ENCODE measurements around the gene PREB. TPM values are rescaled to one million over a fixed set of nuclear protein-coding genes. Genes with fewer than 3 reads are reported as not detected.

PREB gene
- polyA plus RNA-seq, 2 of the 4 experiments (the other 2 are of a cell fraction), result 58.2 to 79.9 TPM

DNA sequence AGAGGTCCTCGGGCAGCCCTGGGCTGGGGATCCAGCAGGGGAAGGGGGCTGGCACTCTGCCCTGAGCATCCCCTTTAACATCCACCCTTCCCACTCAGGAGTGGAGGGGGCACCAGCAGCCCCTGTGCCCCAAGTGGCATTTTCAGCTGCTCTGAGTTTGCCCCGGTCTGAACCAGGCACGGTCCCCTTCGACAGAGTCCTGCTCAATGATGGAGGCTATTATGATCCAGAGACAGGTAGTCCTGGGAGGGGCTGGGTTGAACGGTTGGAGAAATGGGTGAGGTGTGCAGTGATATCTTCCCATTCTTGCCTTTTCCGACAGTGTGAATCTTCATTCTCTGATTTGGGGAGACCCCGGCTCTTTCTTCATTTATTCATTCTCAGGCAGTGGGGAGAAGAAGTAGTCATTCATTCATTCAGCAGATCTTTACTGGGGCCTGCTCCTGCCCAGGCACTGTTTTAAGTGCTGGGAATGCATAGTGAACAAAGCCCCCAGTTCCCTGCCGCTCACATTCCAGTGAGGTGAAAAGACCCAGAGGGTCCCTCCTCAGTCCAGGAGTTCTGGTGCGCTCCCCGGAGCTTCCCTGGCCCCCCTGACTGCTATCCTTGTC is 49.3 kb downstream of the PREB start:
- no peak for DNase-seq (ENCODE audit: low read depth in 1 of 2, low spot score in 1 of 2)
- no peak for FAIRE-seq
- no peak for ATAC-seq
- ChIA-PET POLR2A (interaction anchor here (1.0 to 1.5 kb wide), 5 partner anchors 14 to 123 kb away, joined by 3 to 8 read pairs (median 4); partner anchors contain the start of genes AGBL5 and OST4), CTCF (interaction anchor here (0.5 to 15.3 kb wide), 33 partner anchors 8 to 1377 kb away, joined by 3 to 253 read pairs (median 4); partner anchors contain the start of genes ABHD1, AGBL5 and OST4)
- Histone ChIP-seq H3K9me3 (no peaks in the 10 kb centered on the region), H3K4me1 (peaks cover 17% of the 10 kb centered on the region), H3K4me3 (peak overlapping the region; percentile 70; the same call in 2 of the 3 replicates), H3K4me2 (peak overlapping the region; percentile 81), H3K27ac (peak overlapping the region; percentile 90 to 91)
- TF ChIP-seq TP53 (CRISPR knock-in tag; IDR thresholded peaks at IDR 0.05) (0 out of 2 replicates have a peak, but pooled peaks have one; percentile 7), RARB (CRISPR knock-in tag; IDR thresholded peaks at IDR 0.05) (no peak)
- TF ChIP-seq, protein P1, sequence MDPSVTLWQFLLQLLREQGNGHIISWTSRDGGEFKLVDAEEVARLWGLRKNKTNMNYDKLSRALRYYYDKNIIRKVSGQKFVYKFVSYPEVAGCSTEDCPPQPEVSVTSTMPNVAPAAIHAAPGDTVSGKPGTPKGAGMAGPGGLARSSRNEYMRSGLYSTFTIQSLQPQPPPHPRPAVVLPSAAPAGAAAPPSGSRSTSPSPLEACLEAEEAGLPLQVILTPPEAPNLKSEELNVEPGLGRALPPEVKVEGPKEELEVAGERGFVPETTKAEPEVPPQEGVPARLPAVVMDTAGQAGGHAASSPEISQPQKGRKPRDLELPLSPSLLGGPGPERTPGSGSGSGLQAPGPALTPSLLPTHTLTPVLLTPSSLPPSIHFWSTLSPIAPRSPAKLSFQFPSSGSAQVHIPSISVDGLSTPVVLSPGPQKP (IDR thresholded peaks at IDR 0.05; ENCODE audit: low read depth, low read length), result no peak
- 54% methylated on average over 10 of the region's 10 CpGs for WGBS (ENCODE audit: missing lambda C conversion rate)

- H3K4me1 ChIP-seq, result peaks cover 17% of the 10 kb centered on the region
- FAIRE-seq (no peak), ATAC-seq (no peak), DNase-seq (ENCODE audit: low read depth in 1 of 2, low spot score in 1 of 2) (no peak)
- POLR2A ChIA-PET, result interaction anchor here (1.2 to 1.5 kb wide), 3 partner anchors 13 to 35 kb away, joined by 3 to 8 read pairs (median 4); partner anchors contain the start of gene OST4
- CTCF ChIA-PET, result interaction anchor here (0.8 to 15.3 kb wide), 14 partner anchors 8 to 243 kb away, joined by 3 to 253 read pairs (median 6); partner anchors contain the start of genes AGBL5 and OST4
- 86% methylated on average over 6 of the region's 6 CpGs for WGBS (ENCODE audit: missing lambda C conversion rate)
- no peak overlapping the region; a peak in 1 of 6 replicates for H3K27ac ChIP-seq
- no peak overlapping the region for H3K4me2 ChIP-seq
- H3K9me3 ChIP-seq, result no peaks in the 10 kb centered on the region
- H3K4me3 ChIP-seq, result no peak overlapping the region
- TF ChIP-seq MAZ (IDR thresholded peaks at IDR 0.05; ENCODE audit: borderline replicate concordance, low read depth, low read length) (no peak), BCL3 (IDR thresholded peaks at IDR 0.05) (no peak), HMGXB4 (CRISPR knock-in tag; IDR thresholded peaks at IDR 0.05; ENCODE audit: borderline replicate concordance) (no peak), HEYL (CRISPR knock-in tag; IDR thresholded peaks at IDR 0.05) (no peak), HOXB5 (CRISPR knock-in tag; IDR thresholded peaks at IDR 0.05) (no peak), HDAC2 (IDR thresholded peaks at IDR 0.05) (no peak), NR3C1 (IDR thresholded peaks at IDR 0.05) (no peak), HOXA7 (CRISPR knock-in tag; IDR thresholded peaks at IDR 0.05) (no peak)
- TF ChIP-seq, protein P2, sequence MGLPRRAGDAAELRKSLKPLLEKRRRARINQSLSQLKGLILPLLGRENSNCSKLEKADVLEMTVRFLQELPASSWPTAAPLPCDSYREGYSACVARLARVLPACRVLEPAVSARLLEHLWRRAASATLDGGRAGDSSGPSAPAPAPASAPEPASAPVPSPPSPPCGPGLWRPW (IDR thresholded peaks at IDR 0.05), result no peak
Observed at GRCh38 chr2:27084297-27085061, 50.0 kb downstream of the PREB start.

DNA sequence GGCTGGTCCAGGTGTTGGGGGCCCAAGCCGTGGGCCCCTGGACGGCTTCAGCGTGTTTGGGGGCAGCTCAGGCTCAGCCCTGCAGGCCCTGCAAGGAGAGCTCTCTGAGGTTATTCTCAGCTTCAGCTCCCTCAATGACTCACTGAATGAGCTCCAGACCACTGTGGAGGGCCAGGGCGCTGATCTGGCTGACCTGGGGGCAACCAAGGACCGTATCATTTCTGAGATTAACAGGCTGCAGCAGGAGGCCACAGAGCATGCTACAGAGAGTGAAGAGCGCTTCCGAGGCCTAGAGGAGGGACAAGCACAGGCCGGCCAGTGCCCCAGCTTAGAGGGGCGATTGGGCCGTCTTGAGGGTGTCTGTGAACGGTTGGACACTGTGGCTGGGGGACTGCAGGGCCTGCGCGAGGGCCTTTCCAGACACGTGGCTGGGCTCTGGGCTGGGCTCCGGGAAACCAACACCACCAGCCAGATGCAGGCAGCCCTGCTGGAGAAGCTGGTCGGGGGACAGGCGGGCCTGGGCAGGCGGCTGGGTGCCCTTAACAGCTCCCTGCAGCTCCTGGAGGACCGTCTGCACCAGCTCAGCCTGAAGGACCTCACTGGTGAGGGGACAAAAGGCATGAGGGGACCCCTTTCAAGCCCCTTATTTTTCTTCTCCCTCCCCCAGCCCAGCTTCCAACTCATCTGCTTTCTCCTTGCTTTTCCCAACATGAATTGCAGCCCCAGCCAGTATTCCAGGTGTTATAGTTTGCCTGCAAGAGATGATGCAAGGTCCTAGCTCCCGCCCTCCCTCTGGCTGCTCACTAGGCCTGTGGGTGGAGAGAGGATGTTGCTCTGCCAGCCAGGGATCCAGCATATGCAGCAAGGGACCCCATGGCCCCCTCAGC is 50.8 kb downstream of the PREB start:
- FAIRE-seq, result no peak
- ChIA-PET POLR2A (interaction anchor here (0.7 to 3.3 kb wide), 3 partner anchors 12 to 237 kb away, joined by 3 to 18 read pairs (median 4); partner anchors contain the start of genes AGBL5 and OST4), CTCF (interaction anchor here (0.8 to 15.3 kb wide), 13 partner anchors 7 to 238 kb away, joined by 3 to 253 read pairs (median 9); partner anchors contain the start of genes AGBL5, OST4 and TMEM214)
- Histone ChIP-seq H3K4me2 (no peak overlapping the region), H3K27ac (peak overlapping the region in 1 of 2 experiments; percentile 15; a peak in 1 of 6 replicates), H3K4me1 (peaks cover 17% of the 10 kb centered on the region), H3K4me3 (no peak overlapping the region), H3K9me3 (no peaks in the 10 kb centered on the region)
- DNase-seq (ENCODE audit: low read depth in 1 of 2, low spot score in 1 of 2), result no peak
- no peak for ATAC-seq
- 89% methylated on average over 17 of the region's 20 CpGs for WGBS (ENCODE audit: missing lambda C conversion rate)
- TF ChIP-seq KDM1A (IDR thresholded peaks at IDR 0.05; ENCODE audit: low read depth) (no peak), SREBF2 (IDR thresholded peaks at IDR 0.05) (no peak), CBX2 (IDR thresholded peaks at IDR 0.05; ENCODE audit: borderline replicate concordance, low read depth) (no peak), EP300 (IDR thresholded peaks at IDR 0.05) (no peak), HMGXB4 (CRISPR knock-in tag; IDR thresholded peaks at IDR 0.05; ENCODE audit: borderline replicate concordance) (no peak), EHF (CRISPR knock-in tag; IDR thresholded peaks at IDR 0.05) (no peak), RCOR1 (IDR thresholded peaks at IDR 0.05; ENCODE audit: low read depth, low read length) (no peak), CHD4 (IDR thresholded peaks at IDR 0.05; ENCODE audit: borderline replicate concordance) (no peak), TP53 (CRISPR knock-in tag; IDR thresholded peaks at IDR 0.05) (no peak), CHD2 (IDR thresholded peaks at IDR 0.05; ENCODE audit: low read length, partially characterized antibody) (no peak), TFCP2L1 (CRISPR knock-in tag; IDR thresholded peaks at IDR 0.05) (no peak), KDM5A (IDR thresholded peaks at IDR 0.05) (no peak)
- TF ChIP-seq, protein P2 (IDR thresholded peaks at IDR 0.05), result no peak
